Nephron progenitor cell (in vitro differentiated cells): Measurements from ENCODE around the gene ZBTB47.

Experiments used
- DNase-seq: peaks from one replicate; pipeline ENCODE4 v3.0.0; 2021
- H3K27ac Mint-ChIP-seq: 2 replicates; pipeline ENCODE4 v1.8.0; 2021; ENCODE audit warnings: mild to moderate bottlenecking, moderate library complexity, mixed read lengths
- H3K27me3 Mint-ChIP-seq: 2 replicates; pipeline ENCODE4 v1.8.0; 2021; ENCODE audit warnings: mild to moderate bottlenecking, low read depth, mixed read lengths; ENCODE audit not compliant: poor library complexity
- H3K36me3 Mint-ChIP-seq: 2 replicates; pipeline ENCODE4 v1.8.0; 2021; ENCODE audit warnings: low read depth, mixed read lengths
- H3K4me1 Mint-ChIP-seq: 2 replicates; pipeline ENCODE4 v1.8.0; 2021; ENCODE audit warnings: mixed read lengths
- H3K4me3 Mint-ChIP-seq: 2 replicates; pipeline ENCODE4 v1.8.0; 2021; ENCODE audit warnings: mild to moderate bottlenecking, moderate library complexity, mixed read lengths
- H3K9me3 Mint-ChIP-seq: 2 replicates; pipeline ENCODE4 v1.8.0; 2021; ENCODE audit warnings: mild to moderate bottlenecking, moderate library complexity, mixed read lengths
- TF ChIP-seq, protein P1 (sequence below): fragments of 200-600 bp; sonication (generic); IDR thresholded peaks from 2 replicates; pipeline ENCODE4 v1.5.0; 2021; ENCODE audit warnings: antibody characterized with exemption

ZBTB47 gene

GRCh38 chr3:42686832-42687650 lies 33.5 kb downstream of the ZBTB47 start:
- no peaks in the 10 kb centered on the region for H3K36me3 Mint-ChIP-seq
- H3K4me3 Mint-ChIP-seq = no peak overlapping the region
- H3K4me1 Mint-ChIP-seq = no peaks in the 10 kb centered on the region
- no peak for DNase-seq
- H3K9me3 Mint-ChIP-seq = no peaks in the 10 kb centered on the region
- TF ChIP-seq, protein P1, sequence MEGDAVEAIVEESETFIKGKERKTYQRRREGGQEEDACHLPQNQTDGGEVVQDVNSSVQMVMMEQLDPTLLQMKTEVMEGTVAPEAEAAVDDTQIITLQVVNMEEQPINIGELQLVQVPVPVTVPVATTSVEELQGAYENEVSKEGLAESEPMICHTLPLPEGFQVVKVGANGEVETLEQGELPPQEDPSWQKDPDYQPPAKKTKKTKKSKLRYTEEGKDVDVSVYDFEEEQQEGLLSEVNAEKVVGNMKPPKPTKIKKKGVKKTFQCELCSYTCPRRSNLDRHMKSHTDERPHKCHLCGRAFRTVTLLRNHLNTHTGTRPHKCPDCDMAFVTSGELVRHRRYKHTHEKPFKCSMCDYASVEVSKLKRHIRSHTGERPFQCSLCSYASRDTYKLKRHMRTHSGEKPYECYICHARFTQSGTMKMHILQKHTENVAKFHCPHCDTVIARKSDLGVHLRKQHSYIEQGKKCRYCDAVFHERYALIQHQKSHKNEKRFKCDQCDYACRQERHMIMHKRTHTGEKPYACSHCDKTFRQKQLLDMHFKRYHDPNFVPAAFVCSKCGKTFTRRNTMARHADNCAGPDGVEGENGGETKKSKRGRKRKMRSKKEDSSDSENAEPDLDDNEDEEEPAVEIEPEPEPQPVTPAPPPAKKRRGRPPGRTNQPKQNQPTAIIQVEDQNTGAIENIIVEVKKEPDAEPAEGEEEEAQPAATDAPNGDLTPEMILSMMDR = no peak
- no peak overlapping the region for H3K27ac Mint-ChIP-seq
- H3K27me3 Mint-ChIP-seq = peaks cover 21% of the 10 kb centered on the region

DNA sequence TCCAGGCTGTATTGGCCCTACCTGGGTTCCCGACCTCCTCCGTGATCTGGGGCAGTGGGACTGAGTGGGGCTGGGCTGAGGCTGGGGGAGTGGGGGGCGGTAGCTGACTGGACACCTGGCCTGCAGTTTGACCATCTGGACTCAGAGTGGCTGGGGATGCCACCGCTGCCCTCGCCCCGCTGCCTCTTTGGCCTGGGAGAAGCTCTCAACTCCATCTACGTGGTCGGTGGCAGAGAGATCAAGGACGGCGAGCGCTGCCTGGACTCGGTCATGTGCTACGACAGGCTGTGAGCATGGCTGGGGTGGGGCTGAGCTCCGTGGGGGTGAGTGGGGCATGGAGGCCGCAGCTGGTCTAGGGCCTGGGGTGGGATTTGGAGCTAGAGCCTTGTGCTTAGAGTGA lies 34.5 kb downstream of the ZBTB47 start:
- H3K27me3 Mint-ChIP-seq = peaks cover 25% of the 10 kb centered on the region
- no peak for DNase-seq
- no peaks in the 10 kb centered on the region for H3K36me3 Mint-ChIP-seq
- TF ChIP-seq, protein P1 = no peak
- H3K4me3 Mint-ChIP-seq = no peak overlapping the region
- no peaks in the 10 kb centered on the region for H3K9me3 Mint-ChIP-seq
- H3K4me1 Mint-ChIP-seq = no peaks in the 10 kb centered on the region
- H3K27ac Mint-ChIP-seq = no peak overlapping the region

DNA sequence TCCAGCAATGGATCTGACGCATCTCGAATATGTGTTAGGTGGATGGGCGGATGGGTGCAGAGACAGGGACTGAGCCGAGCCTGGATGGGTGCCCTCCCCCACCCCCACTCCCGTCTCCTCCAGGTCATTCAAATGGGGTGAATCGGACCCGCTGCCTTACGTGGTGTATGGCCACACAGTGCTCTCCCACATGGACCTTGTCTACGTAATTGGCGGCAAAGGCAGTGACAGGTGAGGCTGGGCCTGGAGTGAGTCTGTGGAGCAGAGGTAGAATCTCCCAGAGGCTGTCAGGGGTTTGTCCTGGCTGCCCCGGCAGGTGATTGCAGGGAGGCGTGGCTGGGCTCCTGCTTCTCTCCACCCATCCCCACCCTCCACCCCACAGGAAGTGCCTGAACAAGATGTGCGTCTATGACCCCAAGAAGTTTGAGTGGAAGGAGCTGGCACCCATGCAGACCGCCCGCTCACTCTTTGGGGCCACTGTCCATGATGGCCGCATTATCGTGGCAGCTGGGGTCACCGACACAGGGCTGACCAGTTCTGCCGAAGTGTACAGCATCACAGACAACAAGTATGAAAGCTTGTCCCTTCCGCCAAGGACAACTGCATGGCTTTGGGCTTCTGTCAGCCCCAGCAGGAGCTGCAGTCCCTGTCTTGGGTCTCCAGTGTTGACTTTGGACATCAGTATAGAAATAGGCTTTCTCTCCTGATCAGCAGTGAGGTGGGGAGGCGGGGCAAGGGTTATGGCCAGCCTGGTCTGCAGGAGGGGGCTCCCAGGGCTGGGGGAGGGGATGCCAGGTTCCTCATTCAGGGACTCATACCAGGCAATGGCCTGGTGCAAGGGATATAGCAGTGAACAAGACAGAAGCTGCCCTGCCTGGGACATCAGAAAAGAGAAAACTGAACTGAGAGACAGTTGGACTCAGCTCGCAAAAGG lies 35.3 kb downstream of the ZBTB47 start:
- H3K27ac Mint-ChIP-seq = no peak overlapping the region

GRCh38 chr3:42689421-42690014 lies 36.0 kb downstream of the ZBTB47 start:
- H3K4me3 Mint-ChIP-seq = no peak overlapping the region
- no peak for DNase-seq
- H3K27me3 Mint-ChIP-seq = peaks cover 25% of the 10 kb centered on the region
- no peaks in the 10 kb centered on the region for H3K9me3 Mint-ChIP-seq
- H3K4me1 Mint-ChIP-seq = no peaks in the 10 kb centered on the region
- H3K36me3 Mint-ChIP-seq = no peaks in the 10 kb centered on the region
- TF ChIP-seq, protein P1 = no peak
- no peak overlapping the region for H3K27ac Mint-ChIP-seq

More for the DNA sequence above, 35.3 kb downstream of the ZBTB47 start:
- Mint-ChIP-seq H3K4me3 (no peak overlapping the region), H3K4me1 (no peaks in the 10 kb centered on the region), H3K36me3 (no peaks in the 10 kb centered on the region), H3K27me3 (peaks cover 25% of the 10 kb centered on the region), H3K9me3 (no peaks in the 10 kb centered on the region)
- TF ChIP-seq, protein P1 = no peak
- DNase-seq = no peak

DNA sequence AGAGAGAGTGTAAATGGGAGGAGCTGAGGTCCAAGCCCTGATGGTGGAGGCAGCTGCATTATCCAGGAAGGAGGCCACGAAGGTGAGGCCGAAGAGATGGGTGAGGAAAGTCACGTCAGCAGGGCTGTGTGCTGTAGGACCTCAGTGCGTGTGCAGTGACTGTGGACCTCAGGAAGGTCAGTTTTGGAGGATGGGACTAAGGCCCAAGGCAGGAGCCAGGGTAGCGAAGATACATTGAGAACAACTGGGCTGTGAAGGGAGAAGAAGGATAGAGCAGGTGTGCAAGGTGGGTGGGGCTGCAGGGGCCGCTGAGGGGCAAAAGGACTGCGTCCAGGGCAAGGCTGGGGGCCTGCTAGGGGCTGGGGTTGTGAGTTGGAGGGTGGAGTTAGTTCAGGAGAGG lies 36.7 kb downstream of the ZBTB47 start:
- TF ChIP-seq, protein P1 = no peak
- no peak overlapping the region for H3K27ac Mint-ChIP-seq
- no peaks in the 10 kb centered on the region for H3K4me1 Mint-ChIP-seq
- H3K27me3 Mint-ChIP-seq = peaks cover 20% of the 10 kb centered on the region
- no peaks in the 10 kb centered on the region for H3K9me3 Mint-ChIP-seq
- no peak overlapping the region for H3K4me3 Mint-ChIP-seq
- no peak for DNase-seq
- no peaks in the 10 kb centered on the region for H3K36me3 Mint-ChIP-seq
